ENCODE measurements around the gene ABHD8.

Gene ABHD8

GRCh38 chr19:17268754-17269153 is 34.5 kb downstream of the ABHD8 start:
- in situ Hi-C loops (cut with HindIII; ENCODE audit: low sequenced_read_pairs): no loop called here

- in situ Hi-C loops (cut with HindIII; ENCODE audit: low sequenced_read_pairs): no loop called here
Measured at GRCh38 chr19:17266975-17267788, 36.0 kb downstream of the ABHD8 start, which contains the start of gene BABAM1. BABAM1 (plus strand) TSS chr19:17267443; CDS start chr19:17268807, 1,364 bp downstream.

- in situ Hi-C loops (cut with HindIII; ENCODE audit: low sequenced_read_pairs): no loop called here
Measured at GRCh38 chr19:17266589-17266974, 36.6 kb downstream of the ABHD8 start.

GRCh38 chr19:17266026-17266425 is 37.2 kb downstream of the ABHD8 start:
- in situ Hi-C loops (cut with HindIII; ENCODE audit: low sequenced_read_pairs): no loop called here

GRCh38 chr19:17264641-17264979 is 38.6 kb downstream of the ABHD8 start, which contains the start of gene USHBP1:
USHBP1 (minus strand) TSS chr19:17264745; CDS start chr19:17264299, 446 bp downstream.
- in situ Hi-C loops (cut with HindIII; ENCODE audit: low sequenced_read_pairs): no loop called here

GRCh38 chr19:17263712-17264640 is 39.2 kb downstream of the ABHD8 start:
- in situ Hi-C loops (cut with HindIII; ENCODE audit: low sequenced_read_pairs): no loop called here

GRCh38 chr19:17262557-17262956 is 40.7 kb downstream of the ABHD8 start:
- in situ Hi-C loops (cut with HindIII; ENCODE audit: low sequenced_read_pairs): no loop called here

GRCh38 chr19:17260842-17261325 is 42.3 kb downstream of the ABHD8 start:
- in situ Hi-C loops (cut with HindIII; ENCODE audit: low sequenced_read_pairs): no loop called here

- in situ Hi-C loops (cut with HindIII; ENCODE audit: low sequenced_read_pairs): no loop called here
Measured at GRCh38 chr19:17259934-17260333, 43.3 kb downstream of the ABHD8 start.

- in situ Hi-C loops (cut with HindIII; ENCODE audit: low sequenced_read_pairs): no loop called here
Measured at GRCh38 chr19:17259118-17259780, 44.0 kb downstream of the ABHD8 start.

- in situ Hi-C loops (cut with HindIII; ENCODE audit: low sequenced_read_pairs): no loop called here
Measured at GRCh38 chr19:17256130-17256529, 47.1 kb downstream of the ABHD8 start.

- in situ Hi-C loops (cut with HindIII; ENCODE audit: low sequenced_read_pairs): no loop called here
Measured at GRCh38 chr19:17255150-17255621, 48.0 kb downstream of the ABHD8 start.

- in situ Hi-C loops (cut with HindIII; ENCODE audit: low sequenced_read_pairs): no loop called here
Measured at GRCh38 chr19:17254636-17255035, 48.6 kb downstream of the ABHD8 start.

- in situ Hi-C loops (cut with HindIII; ENCODE audit: low sequenced_read_pairs): no loop called here
Measured at GRCh38 chr19:17249887-17250548, 53.2 kb downstream of the ABHD8 start.

GRCh38 chr19:17248011-17248776 is 55.0 kb downstream of the ABHD8 start:
- in situ Hi-C loops (cut with HindIII; ENCODE audit: low sequenced_read_pairs): no loop called here

GRCh38 chr19:17246681-17247425 is 56.4 kb downstream of the ABHD8 start:
- in situ Hi-C loops (cut with HindIII; ENCODE audit: low sequenced_read_pairs): no loop called here

GRCh38 chr19:17245535-17245984 is 57.7 kb downstream of the ABHD8 start, which contains the start of gene NR2F6:
NR2F6 (minus strand) TSS chr19:17245919; CDS start chr19:17245220, 699 bp downstream.
- in situ Hi-C loops (cut with HindIII; ENCODE audit: low sequenced_read_pairs): no loop called here

GRCh38 chr19:17244618-17245534 is 58.3 kb downstream of the ABHD8 start:
- in situ Hi-C loops (cut with HindIII; ENCODE audit: low sequenced_read_pairs): no loop called here
